IMR-90 (cell line): ENCODE results near the gene ATRNL1.

Experiments
- CEBPB ChIP-seq: IDR thresholded peaks from 2 replicates; pipeline ENCODE4 v1.6.1; 2012; ENCODE audit warnings: low read depth, low read length, improper control_type of control experiment
- FOS ChIP-seq: fragments of 150-350 bp; IDR thresholded peaks from 2 replicates; pipeline ENCODE4 v1.6.1; 2016; ENCODE audit warnings: low read depth, low read length
- MAFK ChIP-seq: IDR thresholded peaks from 2 replicates; pipeline ENCODE4 v1.6.1; 2012; ENCODE audit warnings: low read depth, low read length, improper control_type of control experiment
- MXI1 ChIP-seq: IDR thresholded peaks from 2 replicates; pipeline ENCODE4 v1.6.1; 2012; ENCODE audit warnings: low read depth, mild to moderate bottlenecking, low read length, moderate library complexity, borderline replicate concordance
- POLR2A ChIP-seq: IDR thresholded peaks from 2 replicates; pipeline ENCODE4 v1.6.1; 2012; ENCODE audit warnings: mild to moderate bottlenecking, low read depth, low read length
- RAD21 ChIP-seq: IDR thresholded peaks from 2 replicates; pipeline ENCODE4 v1.6.1; 2012; ENCODE audit warnings: low read length, improper control_type of control experiment
- RCOR1 ChIP-seq: IDR thresholded peaks from 2 replicates; pipeline ENCODE4 v1.6.1; 2012; ENCODE audit warnings: mild to moderate bottlenecking, low read length, improper control_type of control experiment; ENCODE audit not compliant: insufficient replicate concordance
- RFX5 ChIP-seq: IDR thresholded peaks from 2 replicates; pipeline ENCODE4 v1.8.0; 2012; ENCODE audit warnings: low read depth, mild to moderate bottlenecking, low read length, moderate library complexity
- SMC3 ChIP-seq: fragments of 150-350 bp; IDR thresholded peaks from 2 replicates; pipeline ENCODE4 v1.6.1; 2016; ENCODE audit warnings: low read depth, mild to moderate bottlenecking, antibody characterized with exemption, low read length, moderate library complexity
- USF2 ChIP-seq: fragments of 150-350 bp; IDR thresholded peaks from 2 replicates; pipeline ENCODE4 v1.6.1; 2017; ENCODE audit warnings: mild to moderate bottlenecking, antibody characterized with exemption, low read length, low read depth
- TF ChIP-seq, protein P1 (sequence below): conservative IDR thresholded peaks from 2 replicates; pipeline ENCODE4 v1.5.1; 2012; ENCODE audit warnings: mild to moderate bottlenecking, low read depth, low read length, improper control_type of control experiment

DNA sequence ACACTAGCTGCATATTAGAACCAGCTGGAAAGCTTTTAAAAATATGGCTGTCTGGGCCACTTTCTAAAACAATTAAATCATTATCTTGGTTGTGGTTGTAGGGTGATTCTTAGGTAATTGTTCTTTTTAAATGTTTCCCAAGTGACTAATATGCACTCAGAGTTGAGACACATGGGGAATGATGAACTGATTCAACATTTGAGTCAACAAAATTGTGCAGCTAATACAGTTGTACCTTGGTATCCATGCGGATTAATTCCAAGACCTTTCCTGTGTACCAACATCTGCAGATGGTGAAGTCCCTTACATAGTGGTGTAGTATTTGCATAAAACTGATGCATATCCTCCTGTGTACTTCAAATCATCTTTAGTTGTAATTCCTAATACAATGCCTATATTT, 242.2 kb downstream of the ATRNL1 start:
- TF ChIP-seq, protein P1, sequence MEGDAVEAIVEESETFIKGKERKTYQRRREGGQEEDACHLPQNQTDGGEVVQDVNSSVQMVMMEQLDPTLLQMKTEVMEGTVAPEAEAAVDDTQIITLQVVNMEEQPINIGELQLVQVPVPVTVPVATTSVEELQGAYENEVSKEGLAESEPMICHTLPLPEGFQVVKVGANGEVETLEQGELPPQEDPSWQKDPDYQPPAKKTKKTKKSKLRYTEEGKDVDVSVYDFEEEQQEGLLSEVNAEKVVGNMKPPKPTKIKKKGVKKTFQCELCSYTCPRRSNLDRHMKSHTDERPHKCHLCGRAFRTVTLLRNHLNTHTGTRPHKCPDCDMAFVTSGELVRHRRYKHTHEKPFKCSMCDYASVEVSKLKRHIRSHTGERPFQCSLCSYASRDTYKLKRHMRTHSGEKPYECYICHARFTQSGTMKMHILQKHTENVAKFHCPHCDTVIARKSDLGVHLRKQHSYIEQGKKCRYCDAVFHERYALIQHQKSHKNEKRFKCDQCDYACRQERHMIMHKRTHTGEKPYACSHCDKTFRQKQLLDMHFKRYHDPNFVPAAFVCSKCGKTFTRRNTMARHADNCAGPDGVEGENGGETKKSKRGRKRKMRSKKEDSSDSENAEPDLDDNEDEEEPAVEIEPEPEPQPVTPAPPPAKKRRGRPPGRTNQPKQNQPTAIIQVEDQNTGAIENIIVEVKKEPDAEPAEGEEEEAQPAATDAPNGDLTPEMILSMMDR: no peak
- no peak for TF ChIP-seq MXI1
- no peak for TF ChIP-seq POLR2A
- TF ChIP-seq USF2: no peak
- no peak for TF ChIP-seq MAFK
- no peak for TF ChIP-seq RCOR1
- no peak for TF ChIP-seq RAD21
- TF ChIP-seq RFX5: no peak
- no peak for TF ChIP-seq SMC3
- TF ChIP-seq FOS: no peak
- TF ChIP-seq CEBPB: no peak
